ENCODE measurements around the gene PLEKHG3. TPM values are rescaled to one million over a fixed set of nuclear protein-coding genes. Genes with fewer than 3 reads are reported as not detected.
"Not testable (repeated sequence)": the region's sequence is repeated elsewhere in the genome, so short reads cannot be mapped to it uniquely, and the experiment has no call there.

PLEKHG3 gene
- total and polyA plus RNA-seq, 8 donors = 33.3 to 60.7 (median 39.7) TPM

GRCh38 chr14:64685371-64686281 lies 18.6 kb upstream of the PLEKHG3 start:
- H3K4me1 ChIP-seq = peaks cover 18 to 33% (median 29%) of the 10 kb centered on the region in 3 donors
- TF ChIP-seq CTCF (IDR thresholded peaks at IDR 0.05) = no peak
- no peaks in the 10 kb centered on the region for H3K9me3 ChIP-seq
- H3K36me3 ChIP-seq = no peaks in the 10 kb centered on the region
- no peaks in the 10 kb centered on the region for H3K27me3 ChIP-seq
- no peak for ATAC-seq
- FAIRE-seq = no peak
- no peak overlapping the region for H3K4me3 ChIP-seq
- intact Hi-C loops (cut with DNase I) = no loop called here
- H3K27ac ChIP-seq = no peak overlapping the region
- DNase-seq = no peak
- 86 to 89% methylated on average over 10 of the region's 10 CpGs for WGBS, 2 donors

GRCh38 chr14:64686282-64686615 lies 18.0 kb upstream of the PLEKHG3 start:
- WGBS, 2 donors = 79 to 80% methylated on average over 7 of the region's 7 CpGs
- Histone ChIP-seq H3K36me3 (no peaks in the 10 kb centered on the region), H3K27ac (no peak overlapping the region), H3K27me3 (no peaks in the 10 kb centered on the region), H3K4me3 (no peak overlapping the region), H3K4me1 (peaks cover 18 to 33% (median 29%) of the 10 kb centered on the region in 3 donors), H3K9me3 (no peaks in the 10 kb centered on the region)
- intact Hi-C loops (cut with DNase I) = no loop called here
- ATAC-seq = no peak
- no peak for DNase-seq
- TF ChIP-seq CTCF (IDR thresholded peaks at IDR 0.05) = no peak
- no peak for FAIRE-seq

- no peak for ATAC-seq
- no peak for TF ChIP-seq CTCF (IDR thresholded peaks at IDR 0.05)
- no peak for DNase-seq
- Histone ChIP-seq H3K4me1 (peaks cover 6 to 20% (median 15%) of the 10 kb centered on the region in 3 donors), H3K36me3 (no peaks in the 10 kb centered on the region), H3K27ac (no peak overlapping the region), H3K27me3 (no peaks in the 10 kb centered on the region), H3K4me3 (no peak overlapping the region), H3K9me3 (no peaks in the 10 kb centered on the region)
- 90 to 92% methylated on average over 2 of the region's 2 CpGs for WGBS, 2 donors
- intact Hi-C loops (cut with DNase I) = no loop called here
- FAIRE-seq = no peak
These were observed 16.2 kb upstream of the PLEKHG3 start for GRCh38 chr14:64688031-64688430.

- Histone ChIP-seq H3K4me3 (no peak overlapping the region), H3K27me3 (no peaks in the 10 kb centered on the region), H3K4me1 (peaks cover 3 to 13% (median 7%) of the 10 kb centered on the region in 3 donors), H3K27ac (no peak overlapping the region), H3K36me3 (no peaks in the 10 kb centered on the region), H3K9me3 (no peaks in the 10 kb centered on the region)
- ATAC-seq (peak; percentile 46 to 69 (median 60)), FAIRE-seq (no peak), DNase-seq (peak in 2 of 6 donors; percentile 39 to 40)
- 36 to 43% methylated on average over 7 of the region's 7 CpGs for WGBS, 2 donors
- no peak for TF ChIP-seq CTCF (IDR thresholded peaks at IDR 0.05)
- intact Hi-C loops (cut with DNase I) = no loop called here
These were observed 15.4 kb upstream of the PLEKHG3 start for GRCh38 chr14:64688811-64689281.

- ATAC-seq = peak in 1 of 4 donors; percentile 9
- Histone ChIP-seq H3K4me3 (no peak overlapping the region), H3K36me3 (no peaks in the 10 kb centered on the region), H3K27me3 (no peaks in the 10 kb centered on the region), H3K27ac (no peak overlapping the region), H3K4me1 (peaks cover 0 to 10% (median 7%) of the 10 kb centered on the region in 3 donors), H3K9me3 (no peaks in the 10 kb centered on the region)
- intact Hi-C loops (cut with DNase I) = no loop called here
- 33 to 37% methylated on average over 3 of the region's 3 CpGs for WGBS, 2 donors
- no peak for FAIRE-seq
- no peak for DNase-seq
- TF ChIP-seq CTCF (IDR thresholded peaks at IDR 0.05) = no peak
These were observed 14.9 kb upstream of the PLEKHG3 start for GRCh38 chr14:64689289-64689688.

GRCh38 chr14:64690607-64691006 lies 13.6 kb upstream of the PLEKHG3 start:
- ATAC-seq; H3K4me3 ChIP-seq; H3K4me1 ChIP-seq; H3K9me3 ChIP-seq; H3K27me3 ChIP-seq; FAIRE-seq; H3K27ac ChIP-seq; intact Hi-C loops (cut with DNase I); H3K36me3 ChIP-seq; DNase-seq: not testable (repeated sequence)
- WGBS, 2 donors = 88 to 92% methylated on average over 6 of the region's 6 CpGs

Data from pancreas (tissue), 10 donors.